ENCODE measurements around the gene HUS1B. TPM values are rescaled to one million over a fixed set of nuclear protein-coding genes. Genes with fewer than 3 reads are reported as not detected.
A peak's percentile ranks its signal among the peaks of the same experiment; 100 is the strongest.

Gene HUS1B
- polyA plus RNA-seq, 5 donors = 0.25 to 0.40 (median 0.31) TPM; not detected in 2

DNA sequence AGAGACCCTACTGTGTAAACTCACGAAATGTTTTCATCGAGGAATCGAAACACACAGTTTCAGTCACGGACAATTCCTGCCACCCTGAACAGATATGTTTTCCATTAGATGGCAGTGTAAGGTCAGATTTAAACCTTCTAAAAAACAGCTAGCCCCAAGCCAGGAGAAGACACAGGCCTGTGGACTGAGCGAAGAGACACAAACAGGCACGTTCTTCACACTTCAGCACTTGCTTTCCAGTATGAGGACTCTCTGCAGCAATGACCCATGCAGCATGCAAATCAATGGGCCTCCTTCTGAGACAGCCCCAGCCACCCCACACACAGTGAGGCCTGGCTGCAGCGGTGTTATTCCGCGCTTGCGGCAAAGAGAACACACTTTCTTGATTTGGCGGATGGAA is 31.9 kb downstream of the HUS1B start:
- DNase-seq = peak; percentile 43 to 55

DNA sequence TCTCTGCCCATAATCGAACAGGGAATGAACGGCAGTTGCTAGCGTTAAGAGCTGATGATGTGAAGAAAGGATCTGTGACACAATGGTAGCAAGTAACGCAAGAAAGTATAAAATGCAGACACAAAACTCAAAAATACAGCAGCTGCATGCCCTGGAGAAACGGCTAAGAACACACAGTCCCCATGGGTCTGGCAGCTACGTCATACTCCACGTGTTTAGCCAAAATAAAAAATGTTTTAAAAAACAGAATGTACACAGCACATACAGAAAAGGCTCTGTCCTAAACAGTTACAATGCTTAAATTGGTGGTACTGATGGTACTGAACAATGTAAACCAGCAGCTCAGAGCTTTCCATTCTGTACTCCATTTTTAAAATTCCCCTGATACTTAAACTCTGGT is 34.4 kb downstream of the HUS1B start:
- DNase-seq = no peak

DNA sequence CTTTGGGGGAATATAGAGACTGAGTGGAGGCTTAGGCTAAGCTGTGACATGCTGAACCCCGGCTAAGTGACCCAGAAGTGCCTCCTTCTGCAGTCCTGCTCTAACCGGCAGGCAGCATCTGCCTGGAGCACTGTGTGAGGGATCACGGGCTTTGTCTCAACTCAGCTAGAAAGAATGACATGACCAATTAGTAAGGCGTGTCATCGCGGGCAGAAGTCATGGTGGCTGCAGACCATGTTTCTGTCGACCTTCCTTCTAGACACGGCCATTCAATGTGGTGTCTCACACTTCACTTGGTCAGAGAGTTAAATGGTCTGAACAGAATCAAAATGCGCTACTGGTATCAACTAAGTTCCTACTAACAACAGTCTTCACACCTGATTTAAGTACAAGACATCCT is 35.0 kb downstream of the HUS1B start:
- DNase-seq = no peak

- no peak for DNase-seq
These were observed 36.0 kb downstream of the HUS1B start for GRCh38 chr6:620950-621349.

DNA sequence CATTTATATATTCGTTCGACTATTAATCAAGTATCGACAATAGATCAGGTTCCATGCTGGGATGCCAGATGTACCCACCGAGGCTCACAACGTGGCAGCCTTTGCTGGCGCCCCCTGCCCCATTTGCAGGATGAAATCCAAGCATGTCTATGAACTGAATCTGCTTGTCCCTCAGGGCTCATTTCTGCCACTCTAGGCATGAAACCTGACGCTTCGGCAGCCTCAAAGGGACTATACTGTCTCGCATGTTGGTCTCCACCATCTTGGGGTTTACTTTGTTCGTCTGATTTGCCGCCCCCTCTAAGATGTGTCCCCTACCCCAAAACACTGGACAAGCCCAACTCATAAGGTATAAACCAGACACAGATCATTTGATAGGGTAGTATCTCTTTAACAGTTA is 36.7 kb downstream of the HUS1B start:
- no peak for DNase-seq

- no peak for DNase-seq
These were observed 39.3 kb downstream of the HUS1B start for GRCh38 chr6:617456-618100.

- DNase-seq = no peak
These were observed 42.9 kb downstream of the HUS1B start for GRCh38 chr6:613981-614380.

- DNase-seq = no peak
These were observed 45.0 kb downstream of the HUS1B start for GRCh38 chr6:611928-612327.

- no peak for DNase-seq
These were observed 46.0 kb downstream of the HUS1B start for GRCh38 chr6:610882-611281.

- DNase-seq = no peak
These were observed 47.0 kb downstream of the HUS1B start for GRCh38 chr6:609905-610304.

GRCh38 chr6:606829-607379 is 50.0 kb downstream of the HUS1B start:
- DNase-seq = no peak

Other genes starting within 250 kb of the HUS1B start
- 10 to 100 TPM; 25.3 to 31.5 (median 28.4) TPM for gene EXOC2, start 36.0 kb upstream of the HUS1B start, polyA plus RNA-seq (ENCODE audit: insufficient read depth in 1 of 5, insufficient read length in 5 of 5, low replicate concordance in 1 of 5)